ENCODE results near the gene CCDC85A. TPM values are rescaled to one million over a fixed set of nuclear protein-coding genes. Genes with fewer than 3 reads are reported as not detected.

CCDC85A gene
- total and polyA plus RNA-seq, 2 experiments from 2014 or later = 2.5 to 3.3 TPM

GRCh38 chr2:56416500-56417176 lies 232.8 kb downstream of the CCDC85A start:
- no peak overlapping the region for H2AFZ ChIP-seq
- H3K9me2 ChIP-seq (replicated peaks; ENCODE audit: insufficient read depth) = no peaks in the 10 kb centered on the region
- no peaks in the 10 kb centered on the region for H3K9me3 ChIP-seq (ENCODE audit: low read depth)
- H3K4me2 ChIP-seq = no peak overlapping the region
- H3K4me3 ChIP-seq = no peak overlapping the region
- no peak overlapping the region for H3K27ac ChIP-seq
- WGBS (ENCODE audit: low lambda C conversion rate, missing lambda C conversion rate) = 75% methylated on average over 1 of the region's 1 CpG
- TF ChIP-seq EZH2phosphoT487 (IDR thresholded peaks at IDR 0.05; ENCODE audit: low read depth, severe bottlenecking, unreplicated experiment) (no peak), CTCF (IDR thresholded peaks at IDR 0.05; ENCODE audit: poor library complexity) (no peak), EZH2 (IDR thresholded peaks at IDR 0.05; ENCODE audit: borderline replicate concordance) (no peak)
- no peaks in the 10 kb centered on the region for H3K36me3 ChIP-seq (replicated peaks; ENCODE audit: insufficient read depth, low read depth)
- H3K79me2 ChIP-seq = no peaks in the 10 kb centered on the region
- no peaks in the 10 kb centered on the region for H3K4me1 ChIP-seq (ENCODE audit: insufficient read depth)
- no peaks in the 10 kb centered on the region for H4K20me1 ChIP-seq (ENCODE audit: insufficient read depth, poor library complexity, severe bottlenecking)
- DNase-seq (ENCODE audit: low spot score) = no peak
- H3K27me3 ChIP-seq = no peaks in the 10 kb centered on the region

Small RNA genes within 50 kb of the gene (small RNA-seq; reads per million reads assigned to genes)
- gene RNA5SP93 = not detected
